Loucy (cell line): ENCODE measurements around the gene DCXR.
"Not testable (repeated sequence)": the region's sequence is repeated elsewhere in the genome, so short reads cannot be mapped to it uniquely, and the experiment has no call there.

Experiments used
- H2AFZ ChIP-seq: fragments of 200-600 bp; sonication (generic); 2 replicates; pipeline ENCODE4 v1.6.0; 2016; ENCODE audit warnings: antibody characterized with exemption, mild to moderate bottlenecking, low read length, moderate library complexity
- H3F3A ChIP-seq: fragments of 200-600 bp; 2 replicates; pipeline ENCODE4 v1.6.0; 2016; ENCODE audit warnings: antibody characterized with exemption, low read depth, mild to moderate bottlenecking
- H3K27me3 ChIP-seq: fragments of 200-600 bp; sonication (generic); 2 replicates; pipeline ENCODE4 v1.6.1; 2014; ENCODE audit warnings: low read length, mild to moderate bottlenecking; ENCODE audit not compliant: insufficient read depth, poor library complexity, severe bottlenecking
- H3K36me3 ChIP-seq: fragments of 200-600 bp; sonication (generic); 2 replicates; pipeline ENCODE4 v1.6.1; 2016; ENCODE audit warnings: low read length; ENCODE audit not compliant: insufficient read depth
- H3K4me1 ChIP-seq: fragments of 200-600 bp; sonication (generic); 2 replicates; pipeline ENCODE4 v1.5.1; 2014; ENCODE audit warnings: low read length, mild to moderate bottlenecking; ENCODE audit not compliant: insufficient read depth, poor library complexity, severe bottlenecking
- H3K4me2 ChIP-seq: fragments of 200-600 bp; sonication (generic); 2 replicates; pipeline ENCODE4 v1.6.0; 2014; ENCODE audit warnings: antibody characterized with exemption, low read length, low read depth, mild to moderate bottlenecking; ENCODE audit not compliant: poor library complexity, severe bottlenecking
- H3K4me3 ChIP-seq: fragments of 200-600 bp; sonication (generic); 2 replicates; pipeline ENCODE4 v1.5.1; 2014; ENCODE audit warnings: low read length, mild to moderate bottlenecking, mixed read lengths; ENCODE audit not compliant: poor library complexity, severe bottlenecking
- H3K79me2 ChIP-seq: fragments of 200-600 bp; sonication (generic); 2 replicates; pipeline ENCODE4 v1.6.1; 2014; ENCODE audit warnings: low read length; ENCODE audit not compliant: insufficient read depth
- H3K9ac ChIP-seq: fragments of 200-600 bp; sonication (generic); 2 replicates; pipeline ENCODE4 v1.6.0; 2014; ENCODE audit warnings: mild to moderate bottlenecking, low read depth, low read length, moderate library complexity; ENCODE audit not compliant: poor library complexity, severe bottlenecking
- H3K9me2 ChIP-seq: fragments of 200-600 bp; sonication (generic); replicated peaks from 2 replicates; pipeline ENCODE4 v1.6.1; 2016; ENCODE audit warnings: low read depth, low read length, mixed read lengths
- H3K9me3 ChIP-seq: fragments of 200-600 bp; sonication (generic); 2 replicates; pipeline ENCODE4 v1.6.1; 2014; ENCODE audit warnings: mild to moderate bottlenecking, antibody characterized with exemption, low read length, low read depth; ENCODE audit not compliant: insufficient read depth
- H4K20me1 ChIP-seq: fragments of 200-600 bp; sonication (generic); 2 replicates; pipeline ENCODE4 v1.6.0; 2014; ENCODE audit warnings: antibody characterized with exemption, low read length, mild to moderate bottlenecking; ENCODE audit not compliant: insufficient read depth, poor library complexity, severe bottlenecking
- CTCF ChIP-seq: fragments of 200-600 bp; sonication (generic); conservative IDR thresholded peaks from 2 replicates; pipeline ENCODE4 v1.5.1; 2014; ENCODE audit warnings: mild to moderate bottlenecking, antibody characterized with exemption, low read length
- EZH2phosphoT487 ChIP-seq: fragments of 200-600 bp; IDR thresholded peaks from 2 replicates; pipeline ENCODE4 v1.6.1; 2018; ENCODE audit warnings: antibody characterized with exemption, mild to moderate bottlenecking, moderate library complexity, borderline replicate concordance

Gene DCXR

GRCh38 chr17:82039695-82040299 is 2.3 kb upstream of the DCXR start:
- H4K20me1 ChIP-seq, result peaks cover 7% of the 10 kb centered on the region
- H3F3A ChIP-seq, result no peaks in the 10 kb centered on the region
- H3K4me3 ChIP-seq, result no peak overlapping the region
- H2AFZ ChIP-seq, result no peak overlapping the region
- peaks cover 8% of the 10 kb centered on the region for H3K4me1 ChIP-seq
- no peak for TF ChIP-seq EZH2phosphoT487
- TF ChIP-seq CTCF, result no peak
- no peak overlapping the region for H3K9ac ChIP-seq
- peaks cover 7% of the 10 kb centered on the region; the same call in 1 of the 2 replicates for H3K79me2 ChIP-seq
- H3K4me2 ChIP-seq, result no peak overlapping the region
- no peaks in the 10 kb centered on the region for H3K27me3 ChIP-seq
- H3K9me3 ChIP-seq, result no peaks in the 10 kb centered on the region
- no peaks in the 10 kb centered on the region for H3K9me2 ChIP-seq
- no peaks in the 10 kb centered on the region for H3K36me3 ChIP-seq

GRCh38 chr17:82038796-82039409 is 1.4 kb upstream of the DCXR start:
- not testable (repeated sequence) for H3K36me3 ChIP-seq, H3F3A ChIP-seq, H3K4me1 ChIP-seq, H3K9me3 ChIP-seq, H3K4me2 ChIP-seq, H3K9ac ChIP-seq, H3K27me3 ChIP-seq, H4K20me1 ChIP-seq, H3K9me2 ChIP-seq, H2AFZ ChIP-seq, H3K4me3 ChIP-seq, H3K79me2 ChIP-seq

- peak overlapping the region; percentile 90 for H3K4me3 ChIP-seq
- no peaks in the 10 kb centered on the region for H3F3A ChIP-seq
- peaks cover 7% of the 10 kb centered on the region; the same call in 1 of the 2 replicates for H3K79me2 ChIP-seq
- H3K9me2 ChIP-seq, result no peaks in the 10 kb centered on the region
- no peaks in the 10 kb centered on the region for H3K36me3 ChIP-seq
- peak overlapping the region; percentile 89 for H3K9ac ChIP-seq
- peak overlapping the region; percentile 79 for H2AFZ ChIP-seq
- H3K27me3 ChIP-seq, result no peaks in the 10 kb centered on the region
- H3K9me3 ChIP-seq, result no peaks in the 10 kb centered on the region
- peaks cover 7% of the 10 kb centered on the region for H4K20me1 ChIP-seq
- H3K4me1 ChIP-seq, result peaks cover 8% of the 10 kb centered on the region
- peak overlapping the region; percentile 94 for H3K4me2 ChIP-seq
- TF ChIP-seq CTCF (no peak), EZH2phosphoT487 (no peak)
These were observed 345 bp upstream of the DCXR start for GRCh38 chr17:82037889-82038195.

GRCh38 chr17:82036634-82037091 is 834 bp downstream of the DCXR start:
- H3K4me1 ChIP-seq, result peaks cover 11% of the 10 kb centered on the region
- no peaks in the 10 kb centered on the region for H3K36me3 ChIP-seq
- peak overlapping the region; percentile 94 for H3K4me2 ChIP-seq
- peak overlapping the region; percentile 90 for H3K4me3 ChIP-seq
- H3K9ac ChIP-seq, result peak overlapping the region; percentile 89
- H2AFZ ChIP-seq, result no peak overlapping the region; the same call in 1 of the 2 replicates
- peaks cover 7% of the 10 kb centered on the region; the same call in 1 of the 2 replicates for H3K79me2 ChIP-seq
- no peaks in the 10 kb centered on the region for H3F3A ChIP-seq
- no peaks in the 10 kb centered on the region for H3K9me3 ChIP-seq
- H3K27me3 ChIP-seq, result no peaks in the 10 kb centered on the region
- H4K20me1 ChIP-seq, result peaks cover 7% of the 10 kb centered on the region
- H3K9me2 ChIP-seq, result no peaks in the 10 kb centered on the region
- TF ChIP-seq CTCF (no peak), EZH2phosphoT487 (no peak)
